WI38 (cell line): ENCODE data around the gene GINS2.

ENCODE experiments used
- H3K4me3 ChIP-seq: 2 replicates; pipeline ENCODE4 v1.5.1; 2011; ENCODE audit warnings: low read depth, mild to moderate bottlenecking, control low read depth, low read length
- CTCF ChIP-seq: IDR thresholded peaks from 2 replicates; pipeline ENCODE4 v1.5.1; 2012; ENCODE audit warnings: low read depth, mild to moderate bottlenecking, control low read depth, low read length

Gene GINS2

GRCh38 chr16:85646976-85647375 is 41.8 kb downstream of the GINS2 start:
- no peak overlapping the region for H3K4me3 ChIP-seq
- no peak for TF ChIP-seq CTCF

GRCh38 chr16:85646358-85646907 is 42.3 kb downstream of the GINS2 start:
- TF ChIP-seq CTCF: no peak

GRCh38 chr16:85645021-85645589 is 43.6 kb downstream of the GINS2 start:
- no peak overlapping the region for H3K4me3 ChIP-seq
- TF ChIP-seq CTCF: no peak

More at GRCh38 chr16:85646358-85646907, 42.3 kb downstream of the GINS2 start:
- H3K4me3 ChIP-seq: no peak overlapping the region

- TF ChIP-seq CTCF: no peak
- H3K4me3 ChIP-seq: no peak overlapping the region
Observed at GRCh38 chr16:85644093-85644712, 44.6 kb downstream of the GINS2 start.

- TF ChIP-seq CTCF: no peak
- no peak overlapping the region for H3K4me3 ChIP-seq
Observed at GRCh38 chr16:85643631-85644030, 45.1 kb downstream of the GINS2 start.

- TF ChIP-seq CTCF: no peak
- H3K4me3 ChIP-seq: no peak overlapping the region
Observed at GRCh38 chr16:85642762-85643358, 45.9 kb downstream of the GINS2 start.

- H3K4me3 ChIP-seq: no peak overlapping the region
- TF ChIP-seq CTCF: no peak
Observed at GRCh38 chr16:85641776-85642176, 47.0 kb downstream of the GINS2 start.
